Lung (tissue), 12 donors: ENCODE measurements around the gene DEPDC4. TPM values are rescaled to one million over a fixed set of nuclear protein-coding genes. Genes with fewer than 3 reads are reported as not detected.
A peak's percentile ranks its signal among the peaks of the same experiment; 100 is the strongest.
"Not testable (repeated sequence)": the region's sequence is repeated elsewhere in the genome, so short reads cannot be mapped to it uniquely, and the experiment has no call there.

Experiments
- ATAC-seq: fragments of 200-7000 bp; cut with Tn5 transposase; one replicate; pipeline ENCODE4 v1.9.1; 2020; ENCODE audit warnings: moderate number of reproducible peaks; ENCODE audit not compliant: insufficient read depth, low FRiP score
- DNase-seq, 3 donors: peaks; one replicate each; pipeline ENCODE4 v3.0.0-alpha.2; 2013 to 2017
- H3K27ac ChIP-seq, 2 donors: one replicate each; pipeline ENCODE4 v1.5.1; 2013; ENCODE audit warnings: mild to moderate bottlenecking in 2 of 2, moderate library complexity in 2 of 2, control low read depth in 1 of 2, inconsistent platforms in 1 of 2, low read depth in 1 of 2, low read length in 1 of 2
- H3K27me3 ChIP-seq, 3 donors: one replicate each; pipeline ENCODE4 v1.5.1; 2013; ENCODE audit warnings: low read length in 2 of 3; ENCODE audit not compliant: control insufficient read depth in 3 of 3, insufficient read depth in 3 of 3
- H3K36me3 ChIP-seq, 4 donors: one replicate each; pipeline ENCODE4 v1.5.1; 2013; ENCODE audit warnings: low read length in 4 of 4, mild to moderate bottlenecking in 1 of 4, moderate library complexity in 1 of 4; ENCODE audit not compliant: control insufficient read depth in 4 of 4, insufficient read depth in 4 of 4
- H3K4me1 ChIP-seq, 5 donors: one replicate each; pipeline ENCODE4 v1.5.1; 2013; ENCODE audit warnings: low read length in 5 of 5, mild to moderate bottlenecking in 2 of 5, moderate library complexity in 1 of 5; ENCODE audit not compliant: control insufficient read depth in 5 of 5, insufficient read depth in 5 of 5
- H3K4me3 ChIP-seq: one replicate; pipeline ENCODE4 v1.5.1; 2013; ENCODE audit warnings: mild to moderate bottlenecking, control low read depth, moderate library complexity
- H3K9ac ChIP-seq, 2 donors: one replicate each; pipeline ENCODE4 v1.5.1; 2013; ENCODE audit warnings: low read length in 2 of 2, control low read depth in 1 of 2; ENCODE audit not compliant: insufficient read depth in 1 of 2
- H3K9me3 ChIP-seq, 4 donors: one replicate each; pipeline ENCODE4 v1.5.1; 2013; ENCODE audit warnings: low read length in 3 of 4, mild to moderate bottlenecking in 1 of 4, moderate library complexity in 1 of 4; ENCODE audit not compliant: control insufficient read depth in 4 of 4, insufficient read depth in 3 of 4
- CTCF ChIP-seq: IDR thresholded peaks from 2 replicates; pipeline ENCODE4 v1.5.1; 2012; ENCODE audit warnings: mild to moderate bottlenecking; ENCODE audit errors: control extremely low read depth, extremely low read depth
- WGBS, 2 donors: extraction: QIAGEN DNeasy Blood & Tissue Kit; methylation state at CpG; one replicate each; pipeline ENCODE4 v1.1.7; 2013; 5-methylcytosine and 5-hydroxymethylcytosine counted together
- polyA plus RNA-seq, 2 donors: library from polyadenylated mRNA; stranded (reverse); fragments of 200-250 nt; gene quantifications; one replicate each; pipeline ENCODE4 v1.2.1, GENCODE V29; 2013
- total RNA-seq, 2 donors: library from RNA; depleted of rRNA in 1 of 2; stranded (reverse); fragments of >200 nt in 1 of 2; gene quantifications; one replicate each; pipeline ENCODE4 v1.2.1, GENCODE V29; 2014 to 2021
- donor health status: control.
- donor health status: control.
- donor health status: Bipolar disorder and iron deficiency.
- donor health status: healthy.
- donor health status: DM: yes; HTN: yes; CAD: no.

DEPDC4 gene
- total and polyA plus RNA-seq, 4 donors, result 0.54 to 6.2 (median 1.2) TPM

DNA sequence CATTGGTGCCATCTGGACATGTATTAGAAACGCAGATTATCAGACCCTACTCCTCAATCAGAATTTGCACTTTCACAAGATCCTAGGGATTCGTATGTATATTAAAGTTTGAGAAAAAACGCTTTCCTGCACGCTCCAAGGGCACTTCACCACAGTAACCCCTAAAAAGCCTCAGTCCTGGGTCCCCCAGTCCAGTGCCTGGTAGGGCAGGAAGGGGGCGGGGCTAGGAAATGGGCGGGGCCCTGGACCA, 369 bp downstream of the DEPDC4 start:
- peak overlapping the region in 1 of 2 donors; percentile 58 for H3K9ac ChIP-seq
- WGBS, 2 donors, result 2 to 3% methylated on average over 6 of the region's 6 CpGs

DNA sequence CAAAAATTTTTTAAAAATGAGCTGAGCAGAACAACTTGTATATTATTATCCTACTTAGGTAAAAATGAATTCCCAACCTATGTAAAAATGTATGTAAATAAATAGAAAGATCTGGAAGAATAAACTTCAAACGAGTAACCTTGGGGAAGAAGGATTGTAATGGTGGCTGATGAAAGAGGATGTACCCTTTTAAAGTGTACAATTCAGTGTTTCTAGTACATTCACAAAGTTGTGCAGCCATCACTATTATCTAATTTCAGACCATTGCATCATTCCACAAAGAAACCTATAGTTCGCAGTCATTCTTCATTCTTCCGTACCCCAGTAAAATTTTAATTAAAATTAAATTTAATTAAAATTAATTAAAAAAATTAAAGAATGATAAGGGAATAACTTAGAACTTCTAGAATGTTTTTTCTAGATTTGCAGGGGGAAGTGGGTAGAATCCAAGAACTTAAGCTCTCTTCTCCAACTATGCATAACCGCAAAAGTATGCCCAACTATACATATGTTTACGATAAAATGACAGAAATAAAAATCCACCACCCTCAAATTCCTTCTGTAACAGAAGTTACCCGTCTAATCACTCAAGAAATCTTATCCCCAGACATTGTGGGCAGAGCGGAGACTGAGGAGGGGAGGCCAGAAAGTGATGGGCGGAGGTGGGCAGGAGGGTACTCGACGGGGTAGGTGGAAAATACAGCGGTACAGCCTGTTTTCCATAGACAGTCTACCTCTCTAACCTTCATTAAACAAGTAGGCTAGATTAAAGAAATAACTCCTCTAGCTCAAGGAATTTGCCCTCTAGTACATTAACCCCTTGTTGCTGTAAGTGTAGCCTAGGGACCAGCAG, 921 bp downstream of the DEPDC4 start:
- Histone ChIP-seq H3K4me3 (no peak overlapping the region), H3K27me3 (no peaks in the 10 kb centered on the region), H3K9me3 (no peaks in the 10 kb centered on the region), H3K36me3 (no peaks in the 10 kb centered on the region), H3K4me1 (peaks cover 0 to 22% (median 7%) of the 10 kb centered on the region in 5 donors), H3K27ac (peak overlapping the region in 1 of 2 donors; percentile 58), H3K9ac (peak overlapping the region in 1 of 2 donors; percentile 58)
- ATAC-seq (no peak), DNase-seq (no peak)
- no peak for TF ChIP-seq CTCF
- 59 to 68% methylated on average over 11 of the region's 11 CpGs for WGBS, 2 donors

More for the DNA sequence above, 369 bp downstream of the DEPDC4 start:
- DNase-seq (no peak), ATAC-seq (peak; percentile 82)
- peaks cover 0 to 25% (median 7%) of the 10 kb centered on the region in 5 donors for H3K4me1 ChIP-seq
- H3K27ac ChIP-seq, result peak overlapping the region; percentile 58 to 79
- no peaks in the 10 kb centered on the region for H3K36me3 ChIP-seq
- no peaks in the 10 kb centered on the region for H3K27me3 ChIP-seq
- no peak for TF ChIP-seq CTCF
- H3K9me3 ChIP-seq, result no peaks in the 10 kb centered on the region
- H3K4me3 ChIP-seq, result peak overlapping the region; percentile 79

DNA sequence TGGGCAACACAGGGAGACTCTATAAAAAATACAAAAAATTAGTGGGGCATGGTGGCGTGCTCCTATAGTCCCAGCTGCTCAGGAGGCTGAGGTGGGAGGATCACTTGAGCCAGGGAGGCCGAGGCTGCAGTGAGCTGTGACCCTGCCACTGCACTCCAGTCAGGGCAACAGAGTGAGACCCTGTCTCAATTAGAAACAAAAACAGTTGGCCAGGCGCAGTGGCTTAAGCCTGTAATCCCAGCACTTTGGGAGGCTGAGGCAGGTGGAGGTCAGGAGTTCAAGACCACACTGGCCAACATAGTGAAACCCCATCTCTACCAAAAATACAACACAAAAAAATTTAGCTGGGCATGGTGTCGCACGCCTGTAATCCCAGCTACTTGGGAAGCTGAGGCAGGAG, 1.8 kb downstream of the DEPDC4 start:
- WGBS, 2 donors, result 93 to 97% methylated on average over 5 of the region's 5 CpGs
- H3K36me3 ChIP-seq, H3K27me3 ChIP-seq, H3K4me3 ChIP-seq, ATAC-seq, H3K9me3 ChIP-seq, DNase-seq, H3K27ac ChIP-seq, H3K9ac ChIP-seq: not testable (repeated sequence)
- H3K4me1 ChIP-seq, result peaks cover 0 to 21% (median 7%) of the 10 kb centered on the region in 5 donors

GRCh38 chr12:100263131-100263530, 3.7 kb downstream of the DEPDC4 start:
- H3K9ac ChIP-seq, result no peak overlapping the region
- peaks cover 0 to 4% (median 0%) of the 10 kb centered on the region in 5 donors for H3K4me1 ChIP-seq
- WGBS, 2 donors, result 89 to 95% methylated on average over 5 of the region's 5 CpGs
- no peaks in the 10 kb centered on the region for H3K36me3 ChIP-seq
- no peaks in the 10 kb centered on the region for H3K27me3 ChIP-seq
- no peak overlapping the region for H3K4me3 ChIP-seq
- ATAC-seq (no peak), DNase-seq (no peak)
- no peak for TF ChIP-seq CTCF
- no peak overlapping the region for H3K27ac ChIP-seq
- H3K9me3 ChIP-seq, result no peaks in the 10 kb centered on the region
